DMS 273 (cell line): Measurements from ENCODE around the gene HFM1.
A peak's percentile ranks its signal among the peaks of the same experiment; 100 is the strongest.
"Not testable (repeated sequence)": the region's sequence is repeated elsewhere in the genome, so short reads cannot be mapped to it uniquely, and the experiment has no call there.

ENCODE experiments used
- DNase-seq: peaks from one replicate; lab custom pipeline; 2025; ENCODE audit not compliant: unreplicated experiment; lab: John Stamatoyannopoulos, UW

The HFM1 gene

DNA sequence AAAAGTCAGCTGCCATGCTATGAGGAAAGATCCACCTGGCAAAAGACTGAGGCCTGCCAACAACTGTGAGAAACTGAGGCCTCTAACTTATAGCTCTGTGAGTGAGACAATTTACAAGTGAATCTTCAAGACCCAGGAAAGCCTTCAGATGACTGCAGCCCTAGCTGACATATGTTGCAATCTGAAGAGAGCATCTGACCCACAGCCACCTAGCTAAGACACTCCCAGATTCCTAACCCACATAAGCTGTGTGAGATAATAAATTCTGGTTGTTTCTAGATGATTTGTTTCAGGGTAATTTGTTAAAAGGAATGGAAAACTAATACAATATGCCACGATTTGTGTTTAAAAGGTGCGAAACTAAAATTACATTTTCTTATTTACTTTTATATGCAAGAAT is 55.1 kb downstream of the HFM1 start:
- DNase-seq = no peak

DNA sequence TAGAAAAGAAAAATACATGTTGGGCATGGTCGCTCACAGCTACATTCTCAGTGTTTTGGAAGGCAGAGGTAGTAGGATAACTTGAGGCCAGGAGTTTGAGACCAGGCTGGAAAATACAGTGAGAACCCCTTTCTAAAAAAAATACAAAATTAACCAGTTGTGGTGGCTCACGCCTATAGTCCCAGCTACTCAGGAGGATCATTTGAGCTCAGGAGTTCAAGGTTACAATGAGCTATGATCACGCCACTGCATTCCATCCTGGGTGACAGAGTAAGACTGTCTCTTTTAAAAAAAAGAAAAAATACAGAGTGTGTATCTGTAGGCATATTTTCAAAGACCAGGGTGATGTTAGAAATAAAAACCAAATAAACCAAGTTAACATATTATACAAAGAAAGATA is 57.8 kb downstream of the HFM1 start:
- DNase-seq = no peak

DNA sequence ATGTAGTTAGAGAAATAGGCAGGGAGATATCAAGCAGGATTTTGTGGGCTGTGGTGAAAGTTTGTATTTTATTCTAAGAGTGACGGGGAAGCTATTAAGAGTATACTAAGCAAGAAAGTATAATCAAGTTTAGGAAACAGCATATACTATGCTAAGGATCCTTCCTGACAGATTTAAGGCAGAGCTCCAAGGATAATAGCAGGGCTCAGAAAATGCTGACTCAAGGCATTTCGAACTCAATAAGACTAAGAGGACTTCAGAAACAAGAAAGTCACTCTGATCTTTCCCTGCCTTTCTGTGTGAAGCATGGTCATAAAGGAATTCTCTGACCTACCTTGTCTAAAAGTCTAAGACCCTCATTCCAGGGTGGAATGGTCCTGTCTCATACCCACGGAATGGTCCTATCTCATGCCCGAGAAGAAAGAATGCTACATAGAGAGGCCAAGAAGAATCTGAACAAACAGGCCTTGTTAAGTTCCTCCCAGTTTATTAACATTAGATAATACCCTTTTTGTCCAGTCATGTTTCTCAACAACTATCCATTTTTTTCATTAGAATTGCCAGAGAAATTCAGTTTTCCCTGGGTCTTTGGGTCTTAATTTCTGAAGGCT is 59.1 kb downstream of the HFM1 start:
- no peak for DNase-seq

DNA sequence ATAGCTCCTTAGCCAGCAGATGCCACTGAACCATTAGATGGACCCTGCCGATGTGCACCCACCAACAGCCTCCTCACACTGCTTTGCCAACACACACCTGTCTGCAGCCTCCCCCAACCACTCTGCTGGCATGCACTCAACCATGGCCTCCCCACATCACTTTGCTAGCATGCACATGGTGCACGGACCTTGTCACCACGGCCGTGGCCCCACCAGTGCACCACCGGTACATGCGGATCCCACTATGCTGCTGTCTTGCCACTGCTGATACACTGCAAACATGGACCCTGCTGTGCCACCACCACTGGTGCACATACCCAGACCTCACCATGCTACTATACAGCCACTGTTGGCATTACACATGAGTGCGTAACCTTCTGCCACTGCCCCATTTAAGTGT is 66.1 kb downstream of the HFM1 start:
- DNase-seq = no peak

DNA sequence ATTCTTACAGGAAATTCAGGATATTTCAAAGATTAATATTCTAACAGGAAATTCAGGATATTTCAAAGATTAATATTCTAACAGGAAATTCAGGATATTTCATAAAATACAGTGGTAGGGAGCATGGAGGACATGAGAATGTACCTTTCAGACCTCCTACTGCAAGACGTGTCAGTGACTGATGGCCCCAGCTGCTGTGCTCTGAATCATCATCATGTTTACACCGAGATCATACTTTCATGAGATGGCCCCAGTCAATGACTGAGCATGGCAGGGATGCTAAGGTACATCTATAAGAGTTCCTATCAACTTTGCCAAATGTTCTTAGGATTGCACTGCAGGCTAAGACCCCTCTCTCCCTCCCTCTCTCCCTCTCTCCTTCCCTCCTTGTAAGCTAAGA is 69.0 kb downstream of the HFM1 start:
- DNase-seq = no peak

DNA sequence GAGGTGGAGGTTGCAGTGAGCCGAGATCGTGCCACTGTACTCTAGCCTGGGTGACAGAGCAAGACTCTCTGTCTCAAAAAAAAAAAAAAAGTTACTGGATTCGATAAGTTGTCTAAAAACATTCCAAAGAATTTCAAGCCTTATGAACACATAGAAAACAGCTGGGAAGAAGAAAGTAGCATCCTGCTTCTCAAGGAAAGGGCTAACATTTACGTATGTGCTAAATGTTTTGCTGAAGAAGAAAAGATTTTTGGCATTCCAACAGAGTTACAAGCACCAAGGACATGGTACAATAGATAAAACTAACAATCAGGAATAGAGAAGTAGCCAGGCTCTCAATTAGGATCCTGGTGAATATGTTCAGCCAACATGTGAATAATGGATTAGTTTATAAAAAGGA is 69.8 kb downstream of the HFM1 start:
- no peak for DNase-seq

DNA sequence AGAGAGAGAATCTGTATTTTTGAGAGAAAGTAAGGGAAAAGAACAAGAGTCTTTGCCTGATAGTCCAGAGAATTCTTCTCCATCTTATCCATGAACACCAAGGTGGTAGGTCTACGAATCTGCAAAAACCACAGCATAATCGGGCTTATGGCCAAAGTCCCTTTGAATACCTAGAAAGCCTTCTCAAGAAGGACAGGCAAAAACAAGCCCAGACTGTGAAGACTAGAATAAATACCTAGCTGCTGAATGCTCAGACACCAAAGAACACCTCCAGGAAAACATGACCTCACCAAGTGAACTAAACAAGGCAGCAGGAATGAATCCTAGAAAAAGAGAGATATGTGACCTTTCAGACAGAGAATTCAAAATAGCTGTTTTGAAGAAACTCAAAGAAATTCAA is 79.2 kb downstream of the HFM1 start:
- no peak for DNase-seq

DNA sequence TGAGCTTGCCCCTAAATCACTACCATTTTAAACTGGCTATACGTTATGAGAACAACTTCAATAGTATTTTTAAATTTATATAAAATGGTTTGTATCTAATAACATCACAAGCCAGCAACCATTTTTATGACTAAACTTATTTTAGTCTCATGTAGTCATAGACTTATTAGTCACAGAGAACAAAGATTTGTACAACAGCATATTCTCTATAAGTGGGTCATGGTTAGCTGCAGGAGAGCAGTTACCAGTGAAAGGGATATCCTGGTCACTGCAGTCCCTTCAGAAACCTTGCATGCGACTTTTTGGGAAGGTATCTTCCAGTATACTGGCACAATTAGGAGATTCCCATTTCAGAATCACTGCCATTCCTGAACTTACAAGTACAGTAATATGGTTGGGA is 90.0 kb downstream of the HFM1 start:
- no peak for DNase-seq

DNA sequence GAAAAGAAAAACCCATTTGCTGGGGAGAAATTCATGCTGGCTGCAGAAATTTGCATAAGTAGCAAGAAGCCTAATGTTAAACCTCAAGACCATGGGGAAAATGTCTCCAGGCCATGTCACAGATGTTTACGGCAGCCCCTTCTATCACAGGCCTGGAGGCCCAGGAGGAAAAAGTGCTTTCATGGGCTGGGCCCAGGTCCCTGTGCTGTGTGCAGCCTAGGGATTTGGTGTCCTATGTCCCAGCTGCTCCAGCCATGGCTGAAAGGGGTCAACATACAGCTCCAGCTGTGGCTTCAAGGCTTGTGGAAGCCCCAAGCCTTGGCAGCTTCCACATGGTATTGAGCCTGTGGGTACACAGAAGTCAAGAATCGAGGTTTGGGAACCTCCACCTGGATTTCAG is 93.0 kb downstream of the HFM1 start:
- no peak for DNase-seq

DNA sequence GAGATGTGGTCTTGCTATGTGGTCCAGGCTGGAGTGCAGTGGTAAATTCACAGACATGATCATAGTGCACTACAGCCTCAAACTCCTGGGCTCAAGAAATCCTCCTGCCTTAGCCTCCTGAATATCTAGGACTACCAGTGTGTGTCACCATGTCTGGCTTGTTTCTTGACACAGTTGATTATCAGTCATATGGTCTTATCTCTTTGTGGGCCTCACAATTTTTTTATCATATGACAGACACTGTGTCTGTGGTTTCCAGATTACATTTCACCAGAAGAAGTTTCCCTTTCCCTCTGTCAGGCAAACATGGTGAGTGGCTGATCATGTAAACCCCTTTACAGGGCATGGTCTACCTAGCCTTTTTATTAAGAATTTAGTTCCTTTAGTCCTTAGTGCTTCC is 96.1 kb downstream of the HFM1 start:
- DNase-seq = no peak

DNA sequence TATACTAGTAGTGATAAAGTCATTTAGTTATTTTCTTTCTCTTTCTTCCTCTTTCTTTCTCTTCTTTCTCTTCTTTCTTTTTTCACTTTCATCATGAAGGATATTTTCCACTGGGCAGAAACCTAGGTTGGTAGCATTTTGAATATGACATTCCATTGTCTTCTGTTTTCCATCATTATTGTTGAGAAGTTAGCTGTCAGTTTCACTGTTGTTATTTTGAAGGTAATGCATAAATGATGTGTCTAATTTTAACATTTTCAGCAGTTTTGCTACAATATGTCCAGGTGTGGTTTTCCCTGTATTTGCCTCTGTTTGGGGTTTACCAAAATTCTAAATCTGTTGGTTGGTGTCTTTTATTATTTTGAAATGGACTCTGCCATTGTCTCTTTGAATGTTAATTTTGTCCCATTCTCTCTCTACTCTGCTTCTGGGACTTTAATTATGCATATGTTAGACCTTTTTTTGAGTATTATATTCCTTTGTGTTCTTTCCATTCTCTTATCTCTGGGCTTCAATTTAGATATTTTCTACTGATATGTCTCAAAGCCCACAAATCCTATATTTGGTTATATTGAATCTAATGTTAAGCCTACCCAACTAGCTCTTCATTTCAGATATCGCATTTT is 96.7 kb downstream of the HFM1 start:
- DNase-seq = no peak

DNA sequence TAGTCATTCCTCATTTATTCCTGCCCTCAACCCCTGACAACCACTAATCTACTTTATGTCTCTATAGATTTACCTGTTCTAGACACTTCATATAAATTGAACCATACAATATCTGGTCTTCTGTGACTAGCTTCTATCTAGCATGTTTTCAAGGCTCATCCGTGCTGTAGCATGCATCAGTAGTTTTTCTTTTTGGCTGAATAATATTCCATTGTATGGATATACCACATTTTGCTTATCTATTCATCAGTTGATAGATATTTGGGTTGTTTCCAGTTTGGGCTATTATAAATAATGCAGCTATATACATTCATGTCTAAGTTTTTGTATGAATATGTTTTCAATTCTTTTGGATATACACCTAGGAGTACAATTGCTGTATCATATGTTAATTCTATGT is 101.5 kb downstream of the HFM1 start:
- no peak for DNase-seq

DNA sequence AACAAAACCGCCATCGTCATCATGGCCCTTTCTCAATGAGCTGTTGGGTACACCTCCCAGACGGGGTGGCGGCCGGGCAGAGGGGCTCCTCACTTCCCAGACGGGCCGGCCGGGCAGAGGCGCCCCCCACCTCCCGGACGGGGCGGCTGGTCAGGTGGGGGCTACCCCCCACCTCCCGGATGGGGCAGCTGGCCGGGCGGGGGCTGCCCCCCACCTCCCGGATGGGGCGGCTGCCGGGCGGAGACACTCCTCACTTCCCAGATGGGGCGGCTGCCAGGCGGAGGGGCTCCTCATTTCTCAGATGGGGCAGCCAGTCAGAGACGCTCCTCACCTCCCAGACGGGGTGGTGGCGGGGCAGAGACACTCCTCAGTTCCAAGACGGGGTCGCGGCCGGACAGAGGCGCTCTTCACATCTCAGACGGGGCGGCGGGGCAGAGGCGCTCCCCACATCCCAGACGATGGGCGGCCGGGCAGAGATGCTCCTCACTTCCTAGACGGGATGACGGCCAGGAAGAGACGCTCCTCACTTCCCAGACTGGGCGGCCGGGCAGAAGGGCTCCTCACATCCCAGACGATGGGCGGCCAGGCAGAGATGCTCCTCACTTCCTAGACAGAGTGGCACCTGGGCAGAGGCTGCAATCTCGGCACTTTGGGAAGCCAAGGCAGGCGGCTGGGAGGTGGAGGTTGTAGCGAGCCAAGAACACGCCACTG is 115.6 kb downstream of the HFM1 start:
- not testable (repeated sequence) for DNase-seq

DNA sequence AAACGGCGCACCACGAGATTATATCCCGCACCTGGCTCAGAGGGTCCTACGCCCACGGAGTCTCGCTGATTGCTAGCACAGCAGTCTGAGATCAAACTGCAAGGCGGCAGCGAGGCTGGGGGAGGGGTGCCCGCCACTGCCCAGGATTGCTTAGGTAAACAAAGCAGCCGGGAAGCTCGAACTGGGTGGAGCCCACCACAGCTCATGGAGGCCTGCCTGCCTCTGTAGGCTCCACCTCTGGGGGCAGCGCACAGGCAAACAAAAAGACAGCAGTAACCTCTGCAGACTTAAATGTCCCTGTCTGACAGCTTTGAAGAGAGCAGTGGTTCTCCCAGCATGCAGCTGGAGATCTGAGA is 117.7 kb downstream of the HFM1 start:
- not testable (repeated sequence) for DNase-seq

DNA sequence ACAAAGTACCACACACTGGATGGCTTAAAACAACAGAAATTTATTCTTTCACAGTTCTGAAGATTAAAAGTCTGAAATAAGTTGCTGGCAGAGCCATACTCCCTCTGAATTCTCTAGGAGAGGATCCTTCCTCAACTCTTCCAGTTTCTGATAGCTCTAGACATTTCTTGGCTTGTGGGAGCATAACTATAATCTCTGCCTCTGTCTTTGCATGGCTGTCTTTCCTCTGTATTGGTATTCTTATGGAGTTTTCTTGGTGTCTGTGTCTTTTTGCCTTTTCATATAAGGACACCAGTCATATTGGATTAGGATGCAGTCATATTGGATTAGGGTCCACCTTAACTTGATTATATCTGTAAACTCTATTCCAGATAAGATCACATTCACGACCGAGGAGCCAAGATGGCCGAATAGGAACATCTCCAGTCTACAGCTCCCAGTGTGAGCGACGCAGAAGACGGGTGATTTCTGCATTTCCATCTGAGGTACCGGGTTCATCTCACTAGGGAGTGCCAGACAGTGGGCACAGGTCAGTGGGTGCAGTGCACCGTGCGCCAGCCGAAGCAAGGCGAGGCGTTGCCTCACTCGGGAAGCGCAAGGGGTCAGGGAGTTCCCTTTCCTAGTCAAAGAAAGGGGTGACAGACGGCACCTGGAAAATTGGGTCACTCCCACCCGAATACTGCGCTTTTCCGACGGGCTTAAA is 118.2 kb downstream of the HFM1 start:
- not testable (repeated sequence) for DNase-seq

DNA sequence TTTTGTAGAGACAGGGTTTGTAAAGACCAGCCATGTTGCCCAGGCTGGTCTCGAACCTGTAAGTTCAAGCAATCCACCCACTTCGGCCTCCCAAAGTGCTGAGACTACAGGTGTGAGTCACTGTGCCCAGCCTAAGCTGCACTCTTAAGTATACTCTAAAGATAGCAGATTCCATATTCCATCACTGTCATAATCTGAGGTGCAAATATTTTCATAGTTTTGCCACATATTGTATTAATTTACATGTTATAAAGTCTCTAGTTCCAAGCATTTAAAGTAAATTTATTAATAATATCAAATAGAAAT is 121.3 kb downstream of the HFM1 start:
- no peak for DNase-seq

DNA sequence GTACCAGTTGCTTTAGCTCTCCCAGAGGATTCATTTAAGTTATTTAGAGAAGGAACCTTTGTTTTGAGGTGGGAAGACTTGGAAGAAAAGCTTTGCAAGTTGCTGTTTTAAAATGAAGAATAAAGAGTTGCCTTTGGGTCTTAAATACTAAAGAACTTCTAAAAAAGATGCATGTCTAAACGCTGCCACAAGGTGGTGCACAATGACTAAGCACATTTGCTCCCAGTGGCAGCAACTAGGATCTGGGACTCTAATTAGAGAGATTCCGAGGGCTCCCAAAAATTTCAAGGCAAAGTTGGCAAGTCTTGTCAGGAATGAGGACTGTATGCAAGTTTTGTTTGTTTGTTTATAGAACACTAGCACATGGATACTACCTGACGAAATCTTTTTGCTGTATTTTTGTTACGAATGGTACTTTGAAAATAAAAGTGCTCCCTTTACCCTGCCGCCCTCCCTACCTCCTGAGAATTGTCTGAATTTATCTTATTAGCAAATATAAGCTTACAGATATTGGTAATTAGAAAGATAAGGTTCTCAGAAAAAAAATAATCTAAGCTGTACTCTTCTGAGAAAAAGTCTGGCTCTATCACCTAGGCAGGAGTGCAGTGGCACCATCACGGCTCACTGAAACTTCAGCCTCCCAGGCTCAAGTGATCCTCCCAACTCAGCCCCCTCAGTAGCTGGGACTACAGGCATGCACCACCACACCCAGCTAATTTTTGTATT is 121.8 kb downstream of the HFM1 start:
- DNase-seq = peak; percentile 86

DNA sequence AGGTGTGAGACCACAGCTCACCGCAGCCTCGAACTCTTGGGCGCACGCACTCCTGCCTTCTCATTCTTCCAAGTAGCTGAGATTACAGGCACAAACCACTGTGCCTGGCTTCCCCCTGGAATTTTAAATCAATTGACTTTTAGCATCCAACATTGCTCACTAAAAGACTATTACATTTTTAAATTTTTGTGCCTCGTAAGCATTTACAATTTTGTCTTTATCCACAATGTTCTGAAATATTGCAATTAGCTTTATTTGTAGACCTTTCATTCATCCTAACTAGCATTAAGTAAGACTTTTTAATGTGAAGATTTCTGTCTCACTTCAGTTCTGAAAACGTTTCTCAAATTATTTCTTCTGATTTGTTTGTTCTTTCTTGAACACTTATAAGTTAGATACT is 122.9 kb downstream of the HFM1 start:
- DNase-seq = no peak

DNA sequence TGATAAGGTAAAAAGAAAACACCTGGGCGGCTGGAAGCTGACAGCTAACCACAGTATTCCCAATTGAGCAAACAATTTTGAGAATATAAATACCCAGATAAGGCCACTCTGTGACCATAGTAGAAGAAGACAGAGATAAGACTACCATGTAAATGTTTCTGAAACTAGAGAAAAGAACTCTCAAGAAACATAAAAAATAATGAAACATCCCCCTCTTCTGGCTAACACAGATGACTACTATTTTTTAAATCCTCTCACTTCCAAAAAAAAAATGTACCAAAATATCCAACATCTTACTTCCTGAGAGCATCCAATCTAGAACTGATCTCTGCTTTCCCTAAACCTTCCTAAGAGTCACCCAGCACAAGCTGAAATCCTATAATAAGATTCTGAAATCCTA is 125.9 kb downstream of the HFM1 start:
- DNase-seq = peak; percentile 51

DNA sequence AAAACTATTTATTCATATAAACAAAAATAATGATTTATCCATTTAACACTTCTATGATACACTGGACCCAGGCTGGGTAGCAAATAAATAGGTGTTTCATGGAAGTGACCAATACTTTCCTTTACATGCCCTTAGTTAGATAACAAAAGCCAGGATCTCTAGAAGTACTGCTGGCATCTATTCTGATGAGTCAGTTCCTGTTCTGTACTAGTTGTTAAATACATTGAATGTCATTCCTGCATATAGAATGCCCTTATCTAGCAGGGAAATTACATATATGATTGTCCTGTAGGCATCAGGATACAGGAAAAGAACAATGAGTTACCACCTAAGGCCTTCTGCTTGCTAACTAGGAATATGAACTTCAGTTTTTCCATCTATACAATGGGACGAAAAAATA is 130.8 kb downstream of the HFM1 start:
- DNase-seq = no peak

DNA sequence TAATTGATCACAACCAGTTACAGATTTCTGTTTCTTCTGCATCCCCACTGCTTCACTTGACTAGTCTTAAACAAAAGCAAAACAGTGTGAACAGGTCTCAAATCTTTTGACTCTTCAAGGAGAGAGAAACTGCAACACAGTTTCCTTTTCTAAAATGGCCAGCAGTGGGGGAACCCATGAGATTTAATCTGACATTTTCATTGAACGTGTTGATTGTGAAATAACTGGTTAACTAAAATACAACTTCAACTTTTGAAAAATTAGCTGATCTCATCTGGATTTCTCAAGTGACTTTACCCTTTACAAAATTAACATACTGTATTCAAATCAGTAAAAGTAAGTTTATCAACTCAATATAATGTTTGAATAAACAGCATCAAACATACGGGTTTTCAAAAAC is 143.0 kb downstream of the HFM1 start:
- DNase-seq = no peak

DNA sequence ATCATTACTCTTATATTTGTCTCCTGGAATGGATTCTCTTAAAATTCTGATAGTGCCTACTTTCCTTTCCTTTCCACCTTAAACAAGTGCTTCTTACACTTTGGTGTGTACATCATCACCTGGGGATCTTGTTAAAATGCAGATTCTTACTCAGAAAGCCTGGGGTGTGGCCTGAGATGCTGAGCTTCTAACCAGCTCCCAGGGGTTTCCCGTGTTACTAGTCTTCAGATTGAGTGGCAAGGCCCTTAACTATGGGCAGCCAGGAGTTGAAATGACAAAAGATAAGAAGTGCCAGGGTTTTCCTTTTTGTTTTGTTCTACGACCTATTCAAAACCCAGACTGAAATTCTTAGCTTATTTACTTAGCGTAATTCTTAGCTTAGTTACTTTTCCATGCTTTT is 159.2 kb downstream of the HFM1 start:
- DNase-seq = no peak
